Epithelial cell of prostate (primary cell): ENCODE data around the gene ROM1.
"Not testable (repeated sequence)": the region's sequence is repeated elsewhere in the genome, so short reads cannot be mapped to it uniquely, and the experiment has no call there.

Experiments
- DNase-seq: peaks from one replicate; pipeline ENCODE4 v3.0.0-alpha.2; 2011; ENCODE audit warnings: low read depth, low spot score
- H3K27ac ChIP-seq: fragments of 450-650 bp; 2 replicates; pipeline ENCODE4 v1.5.1; 2017; ENCODE audit warnings: mild to moderate bottlenecking

ROM1 gene

DNA sequence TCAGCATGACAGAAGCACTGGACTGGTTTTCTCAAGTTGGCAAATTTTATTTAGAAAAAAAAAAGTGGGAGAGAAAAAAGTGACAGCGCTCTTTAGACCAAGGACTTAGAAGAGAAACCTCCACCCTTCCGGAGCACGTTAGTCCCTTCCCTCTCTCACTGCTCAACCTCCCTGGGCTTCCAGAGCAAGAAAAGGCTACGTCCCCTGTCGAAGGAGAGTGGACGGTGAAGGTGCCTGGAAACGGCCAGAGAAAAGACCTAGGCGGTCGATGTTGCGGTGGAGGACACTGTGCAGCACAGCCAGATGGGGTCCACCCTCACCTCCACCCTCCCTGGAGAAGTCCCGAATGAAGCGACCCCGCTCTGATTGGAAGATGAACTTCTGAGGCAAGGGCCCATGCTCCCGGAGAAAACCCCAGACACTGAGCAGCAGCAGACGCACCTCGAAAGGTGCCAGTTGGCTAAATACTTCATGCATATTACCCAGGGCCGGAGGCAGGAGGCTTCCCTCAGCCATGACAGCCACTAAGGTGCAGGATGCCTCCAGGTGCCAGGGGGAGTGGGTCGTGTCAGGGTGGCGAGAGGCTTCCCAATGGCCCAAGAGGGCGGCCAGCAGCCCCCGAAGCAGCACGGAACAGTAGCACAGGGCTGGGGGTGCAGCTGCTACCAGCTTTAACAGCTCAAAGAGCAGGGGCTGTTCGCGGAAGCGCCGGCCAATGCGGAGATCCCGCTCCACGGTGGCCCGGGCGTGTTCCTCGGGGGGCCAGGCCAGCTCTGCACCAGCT is 34.0 kb downstream of the ROM1 start:
- no peak for DNase-seq
- H3K27ac ChIP-seq, result no peak overlapping the region

- no peak for DNase-seq
- no peak overlapping the region for H3K27ac ChIP-seq
These were observed 34.5 kb downstream of the ROM1 start for GRCh38 chr11:62647609-62648005.

GRCh38 chr11:62648185-62648966 is 35.3 kb downstream of the ROM1 start:
- no peak for DNase-seq
- no peak overlapping the region for H3K27ac ChIP-seq

DNA sequence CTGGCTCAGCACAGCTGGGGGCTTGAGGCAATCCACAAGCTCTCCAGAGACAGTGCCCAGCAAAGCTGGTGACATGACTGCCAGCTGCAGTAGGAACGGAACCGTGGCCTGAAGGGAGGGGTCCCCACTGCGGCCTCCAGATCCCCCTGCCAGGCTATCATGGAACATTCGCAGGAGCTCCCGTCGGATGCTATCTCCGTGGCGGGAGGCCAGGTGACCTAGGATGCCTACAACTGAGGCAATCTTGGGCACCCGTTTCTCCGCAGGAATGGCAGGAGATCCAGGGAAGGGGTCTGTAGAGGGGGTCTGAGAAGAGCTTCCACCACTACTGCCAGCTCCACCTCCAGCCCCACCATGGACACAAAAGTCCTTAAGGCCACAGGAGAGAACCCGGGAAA is 35.9 kb downstream of the ROM1 start:
- no peak overlapping the region for H3K27ac ChIP-seq
- DNase-seq, result no peak

DNA sequence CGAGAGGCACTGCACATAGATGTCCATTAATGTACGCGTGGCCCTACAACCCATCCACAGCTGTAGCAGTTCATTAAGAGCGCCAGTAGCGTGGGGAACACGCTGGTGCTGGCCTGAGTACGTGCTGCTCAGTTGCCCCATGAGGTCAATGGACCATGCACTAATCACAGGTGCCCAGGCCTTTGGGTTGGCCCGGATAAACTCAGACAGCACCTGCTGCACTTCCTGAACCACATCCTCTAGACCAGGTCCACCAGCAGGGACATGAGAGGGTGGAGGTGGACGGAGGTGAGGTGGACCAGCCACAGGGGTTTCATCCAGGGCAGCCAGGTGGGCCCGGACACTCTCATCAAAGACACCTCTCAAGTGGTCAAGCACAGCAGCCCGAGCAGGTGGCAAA is 36.4 kb downstream of the ROM1 start:
- no peak for DNase-seq
- H3K27ac ChIP-seq, result no peak overlapping the region

GRCh38 chr11:62650283-62650682 is 37.2 kb downstream of the ROM1 start:
- not testable (repeated sequence) for H3K27ac ChIP-seq, DNase-seq

DNA sequence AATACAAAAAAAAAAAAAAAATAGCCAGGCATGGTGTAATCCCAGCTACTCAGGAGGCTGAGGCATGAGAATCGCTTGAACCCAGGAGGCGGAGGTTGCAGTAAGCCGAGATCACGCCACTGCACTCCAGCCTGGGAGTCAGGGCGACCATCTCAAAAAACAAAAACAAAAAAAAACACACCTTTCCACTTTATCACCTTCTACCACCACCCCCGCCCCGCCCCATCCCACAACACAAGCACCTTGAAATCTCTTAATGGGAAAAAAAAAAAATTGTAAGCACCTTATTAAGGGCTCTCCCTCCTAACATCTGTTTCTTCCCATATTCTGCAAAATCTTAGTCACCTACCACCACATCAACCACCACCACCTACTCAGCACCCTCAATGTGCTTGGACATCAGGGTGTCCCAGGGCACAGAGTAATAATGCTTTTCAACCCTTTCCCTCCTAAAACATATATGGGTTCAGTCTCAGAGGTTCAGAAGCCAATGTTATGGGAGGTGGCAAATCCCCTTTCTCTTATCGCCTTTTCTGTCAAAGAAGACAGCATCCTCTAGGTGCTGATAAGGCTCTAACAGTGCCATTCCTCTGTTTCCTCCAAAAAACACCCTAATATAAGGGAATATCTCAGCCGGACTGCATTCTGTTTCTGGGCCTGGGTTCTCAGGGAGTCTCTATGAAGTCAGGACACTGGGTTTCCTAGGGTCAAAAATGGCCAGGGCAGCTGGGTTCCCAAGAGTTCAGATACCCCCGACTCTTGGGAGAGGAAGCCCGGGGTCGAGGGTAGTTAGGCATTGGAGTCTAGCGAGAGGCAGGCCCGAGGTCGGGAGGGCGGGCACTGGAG is 39.3 kb downstream of the ROM1 start:
- peak overlapping the region; percentile 72 for H3K27ac ChIP-seq
- DNase-seq, result no peak

GRCh38 chr11:62654297-62654696 is 41.2 kb downstream of the ROM1 start:
- H3K27ac ChIP-seq, result no peak overlapping the region
- DNase-seq, result no peak

DNA sequence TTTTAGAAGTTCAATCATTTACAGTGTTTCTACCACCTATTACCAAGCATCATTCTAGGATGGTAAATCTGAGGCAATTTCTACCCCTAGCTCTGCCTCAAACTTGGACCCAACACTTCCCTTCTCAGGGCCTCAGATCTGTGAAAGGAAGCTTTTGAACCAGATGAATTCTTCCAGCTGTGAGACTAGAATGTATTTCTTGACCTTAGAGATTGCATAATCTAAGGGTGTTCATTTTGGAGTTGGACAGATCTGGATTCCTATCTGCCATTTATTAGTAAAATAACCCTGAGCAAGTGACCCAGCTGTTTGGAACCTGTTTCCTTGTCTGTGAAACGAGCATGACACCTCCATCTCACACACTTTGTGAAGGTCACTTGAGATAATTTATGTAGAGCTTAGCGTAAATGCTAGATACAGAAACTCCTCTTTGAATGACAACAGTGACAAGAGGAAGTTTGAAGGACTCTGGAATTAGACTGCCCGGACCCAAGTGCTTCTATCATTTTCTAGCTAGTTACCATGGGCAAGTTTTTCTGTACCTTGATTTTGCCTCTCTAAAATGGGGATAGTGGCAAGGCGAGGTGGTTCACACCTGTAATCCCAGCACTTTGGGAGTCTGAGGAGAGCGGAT is 43.9 kb downstream of the ROM1 start:
- H3K27ac ChIP-seq, result no peak overlapping the region
- DNase-seq, result no peak

DNA sequence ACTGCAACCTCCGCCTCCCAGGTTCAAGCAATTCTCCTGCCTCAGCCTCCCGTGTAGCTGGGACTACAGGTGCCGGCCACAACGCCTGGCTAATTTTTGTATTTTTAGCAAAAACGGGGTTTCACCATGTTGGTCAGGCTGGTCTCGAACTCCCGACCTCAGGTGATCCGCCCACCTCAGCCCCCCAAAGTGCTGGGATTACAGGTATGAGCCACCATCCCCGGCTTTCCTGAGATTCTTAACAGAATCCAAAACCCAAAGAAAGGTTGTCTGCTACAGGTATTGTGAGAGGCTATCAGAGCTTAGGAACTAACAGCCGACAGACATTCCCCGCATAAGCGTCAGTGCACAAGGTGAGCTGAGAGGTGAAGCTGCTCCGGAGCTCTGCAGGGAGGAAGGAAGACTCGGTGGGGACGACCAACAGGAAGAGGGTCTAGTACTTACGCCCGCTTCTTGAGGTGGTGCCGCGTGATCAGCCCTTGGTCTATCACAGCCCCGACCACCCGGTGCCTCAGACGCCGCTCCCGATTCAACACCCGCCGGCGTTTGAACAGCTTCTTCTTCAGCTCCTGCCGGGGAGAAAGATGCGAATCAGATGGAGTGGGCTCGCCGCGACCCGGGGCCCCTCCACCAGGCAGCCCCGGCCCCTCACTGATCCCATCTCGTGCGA is 51.5 kb downstream of the ROM1 start:
- H3K27ac ChIP-seq, result peak overlapping the region; percentile 81
- no peak for DNase-seq
